ENCODE results near the gene NFIB. TPM values are rescaled to one million over a fixed set of nuclear protein-coding genes. Genes with fewer than 3 reads are reported as not detected.

The NFIB gene
- total RNA-seq, 2 donors from 2014 or later: 47.0 to 65.9 TPM

DNA sequence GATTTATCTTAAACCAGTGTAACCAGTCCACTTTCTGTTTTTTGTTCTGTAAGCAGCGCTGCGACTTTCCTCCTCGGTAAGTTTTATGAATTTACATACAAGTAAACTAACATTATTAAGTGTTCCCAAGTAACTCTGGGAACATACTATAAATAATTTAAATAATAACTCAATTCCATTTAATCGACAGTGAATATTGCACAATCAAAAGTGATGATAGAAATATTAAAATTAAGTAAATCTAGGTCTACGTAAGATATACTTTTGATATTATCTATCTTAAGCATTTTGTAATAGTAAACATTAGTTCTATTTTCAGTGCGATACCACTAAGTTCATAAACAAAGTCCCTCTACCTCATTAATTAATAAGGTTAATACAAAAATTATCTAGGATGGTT lies 7.8 kb downstream of the NFIB start:
- DNase-seq: no peak
- TF ChIP-seq, protein P1, sequence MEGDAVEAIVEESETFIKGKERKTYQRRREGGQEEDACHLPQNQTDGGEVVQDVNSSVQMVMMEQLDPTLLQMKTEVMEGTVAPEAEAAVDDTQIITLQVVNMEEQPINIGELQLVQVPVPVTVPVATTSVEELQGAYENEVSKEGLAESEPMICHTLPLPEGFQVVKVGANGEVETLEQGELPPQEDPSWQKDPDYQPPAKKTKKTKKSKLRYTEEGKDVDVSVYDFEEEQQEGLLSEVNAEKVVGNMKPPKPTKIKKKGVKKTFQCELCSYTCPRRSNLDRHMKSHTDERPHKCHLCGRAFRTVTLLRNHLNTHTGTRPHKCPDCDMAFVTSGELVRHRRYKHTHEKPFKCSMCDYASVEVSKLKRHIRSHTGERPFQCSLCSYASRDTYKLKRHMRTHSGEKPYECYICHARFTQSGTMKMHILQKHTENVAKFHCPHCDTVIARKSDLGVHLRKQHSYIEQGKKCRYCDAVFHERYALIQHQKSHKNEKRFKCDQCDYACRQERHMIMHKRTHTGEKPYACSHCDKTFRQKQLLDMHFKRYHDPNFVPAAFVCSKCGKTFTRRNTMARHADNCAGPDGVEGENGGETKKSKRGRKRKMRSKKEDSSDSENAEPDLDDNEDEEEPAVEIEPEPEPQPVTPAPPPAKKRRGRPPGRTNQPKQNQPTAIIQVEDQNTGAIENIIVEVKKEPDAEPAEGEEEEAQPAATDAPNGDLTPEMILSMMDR (IDR thresholded peaks at IDR 0.05): no peak
- TF ChIP-seq POLR2A (IDR thresholded peaks at IDR 0.05): no peak
- Histone ChIP-seq H3K9me3 (no peaks in the 10 kb centered on the region), H3K27ac (peak overlapping the region in 3 of 4 donors; percentile 80 to 100 (median 98)), H3K27me3 (no peaks in the 10 kb centered on the region), H3K36me3 (replicated peaks in 1 of 2; ENCODE audit: insufficient read depth in 1 of 2, low read depth in 2 of 2) (no peaks in the 10 kb centered on the region), H3K4me3 (no peak overlapping the region), H3K4me1 (peaks cover 76% of the 10 kb centered on the region)
- ATAC-seq: no peak
- 43 to 51% methylated on average over 6 of the region's 6 CpGs for WGBS, 2 donors
- intact Hi-C loops (cut with DNase I): no loop called here

DNA sequence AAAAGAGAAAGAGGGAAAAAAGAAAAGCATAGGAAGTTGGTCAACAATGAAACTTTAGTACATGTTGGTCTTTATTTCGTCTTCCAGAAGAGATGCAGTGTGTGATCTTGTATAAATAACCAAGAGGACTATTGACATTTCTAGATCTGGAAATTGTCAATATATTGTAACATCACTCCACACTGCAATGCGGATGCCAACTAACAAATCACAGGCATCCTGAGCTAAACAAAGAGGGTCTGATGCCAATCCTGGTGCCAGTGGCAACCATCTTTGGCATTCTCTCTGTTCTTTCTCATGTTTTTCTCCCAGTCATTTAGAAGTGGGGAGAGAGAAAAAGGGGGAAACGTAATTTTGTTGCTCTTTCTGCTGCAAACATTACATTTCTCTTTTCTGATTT lies 9.7 kb downstream of the NFIB start:
- H3K36me3 ChIP-seq (replicated peaks in 1 of 2; ENCODE audit: insufficient read depth in 1 of 2, low read depth in 2 of 2): no peaks in the 10 kb centered on the region
- no peak overlapping the region for H3K27ac ChIP-seq
- DNase-seq (no peak), ATAC-seq (no peak)
- H3K9me3 ChIP-seq: no peaks in the 10 kb centered on the region
- H3K4me1 ChIP-seq: peaks cover 91% of the 10 kb centered on the region
- 83 to 91% methylated on average over 3 of the region's 3 CpGs for WGBS, 2 donors
- TF ChIP-seq, protein P1 (IDR thresholded peaks at IDR 0.05): no peak
- no peak for TF ChIP-seq POLR2A (IDR thresholded peaks at IDR 0.05)
- H3K4me3 ChIP-seq: no peak overlapping the region
- intact Hi-C loops (cut with DNase I): no loop called here
- no peaks in the 10 kb centered on the region for H3K27me3 ChIP-seq

DNA sequence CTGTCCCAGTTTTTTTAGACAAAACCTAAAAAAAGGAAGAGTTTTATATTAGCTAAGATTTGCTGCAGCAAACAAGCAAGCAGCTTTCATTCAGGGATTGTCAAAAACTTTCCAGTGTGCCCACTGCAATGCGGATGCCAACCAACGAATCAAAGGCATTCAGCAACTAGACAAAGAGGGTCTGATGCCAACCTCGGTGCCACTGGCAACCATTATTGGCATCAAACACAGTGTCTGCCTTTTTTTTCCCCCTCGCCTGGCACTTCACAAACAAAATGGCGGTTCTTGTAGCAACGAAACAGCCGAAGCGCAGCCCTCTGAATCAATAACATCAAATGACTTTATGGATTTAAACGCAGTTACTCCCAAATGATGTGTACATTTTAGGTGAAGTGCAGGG lies 10.4 kb downstream of the NFIB start:
- Histone ChIP-seq H3K27me3 (no peaks in the 10 kb centered on the region), H3K27ac (no peak overlapping the region), H3K9me3 (no peaks in the 10 kb centered on the region), H3K4me1 (peaks cover 91% of the 10 kb centered on the region), H3K4me3 (no peak overlapping the region), H3K36me3 (replicated peaks in 1 of 2; ENCODE audit: insufficient read depth in 1 of 2, low read depth in 2 of 2) (no peaks in the 10 kb centered on the region)
- 88 to 90% methylated on average over 9 of the region's 9 CpGs for WGBS, 2 donors
- TF ChIP-seq, protein P1 (IDR thresholded peaks at IDR 0.05): no peak
- TF ChIP-seq POLR2A (IDR thresholded peaks at IDR 0.05): no peak
- DNase-seq (no peak), ATAC-seq (no peak)
- intact Hi-C loops (cut with DNase I): no loop called here

DNA sequence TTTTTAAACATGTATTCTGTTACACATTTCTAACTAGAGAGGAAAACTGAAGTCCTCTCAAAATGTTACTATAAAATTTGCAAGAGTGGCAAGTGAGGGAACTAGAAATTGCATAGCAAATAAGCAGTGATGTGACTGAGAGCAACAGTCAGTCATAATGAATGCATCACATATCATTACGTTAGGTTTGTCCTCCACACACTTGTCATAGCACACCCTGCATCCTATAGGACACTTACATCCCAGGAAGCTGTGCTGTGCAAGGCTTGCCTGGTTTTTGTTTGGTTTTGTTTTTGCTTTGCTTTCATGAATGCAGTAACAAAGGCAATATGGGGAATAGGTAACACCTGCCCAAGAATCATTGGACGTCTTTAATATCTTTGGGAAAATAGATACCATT lies 10.8 kb downstream of the NFIB start:
- no peaks in the 10 kb centered on the region for H3K9me3 ChIP-seq
- intact Hi-C loops (cut with DNase I): no loop called here
- H3K27ac ChIP-seq: peak overlapping the region in 2 of 4 donors; percentile 62 to 74
- no peak for DNase-seq
- 63 to 70% methylated on average over 2 of the region's 2 CpGs for WGBS, 2 donors
- H3K27me3 ChIP-seq: no peaks in the 10 kb centered on the region
- TF ChIP-seq POLR2A (IDR thresholded peaks at IDR 0.05): no peak
- TF ChIP-seq, protein P1 (IDR thresholded peaks at IDR 0.05): no peak
- H3K4me3 ChIP-seq: no peak overlapping the region
- no peaks in the 10 kb centered on the region for H3K36me3 ChIP-seq (replicated peaks in 1 of 2; ENCODE audit: insufficient read depth in 1 of 2, low read depth in 2 of 2)
- ATAC-seq: no peak
- peaks cover 91% of the 10 kb centered on the region for H3K4me1 ChIP-seq

DNA sequence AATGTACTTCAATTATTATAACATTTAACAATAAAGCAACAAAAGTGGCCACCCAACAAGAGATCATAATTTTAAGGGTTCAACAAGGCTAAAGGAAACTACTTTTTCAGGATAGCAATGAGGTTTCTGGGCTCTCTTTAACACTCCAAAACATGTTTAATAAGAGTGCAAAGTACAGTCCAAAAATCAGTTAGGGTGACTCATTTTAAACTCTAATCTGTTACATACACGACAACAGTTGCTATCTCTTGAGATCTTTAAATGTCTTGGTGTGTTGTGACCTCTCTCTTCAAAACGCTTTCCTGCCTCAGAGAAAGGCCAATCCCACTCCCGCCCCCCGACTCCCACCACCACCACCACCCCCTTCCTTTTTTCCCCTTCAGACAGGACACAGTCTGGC lies 11.5 kb downstream of the NFIB start:
- no peak for TF ChIP-seq POLR2A (IDR thresholded peaks at IDR 0.05)
- TF ChIP-seq, protein P1 (IDR thresholded peaks at IDR 0.05): no peak

More for the DNA sequence above, 11.5 kb downstream of the NFIB start:
- Histone ChIP-seq H3K9me3 (no peaks in the 10 kb centered on the region), H3K36me3 (replicated peaks in 1 of 2; ENCODE audit: insufficient read depth in 1 of 2, low read depth in 2 of 2) (no peaks in the 10 kb centered on the region), H3K27ac (peak overlapping the region in 3 of 4 donors; percentile 62 to 74 (median 71)), H3K4me1 (peaks cover 88% of the 10 kb centered on the region), H3K4me3 (no peak overlapping the region), H3K27me3 (no peaks in the 10 kb centered on the region)
- intact Hi-C loops (cut with DNase I): no loop called here
- WGBS, 2 donors: 14 to 16% methylated on average over 4 of the region's 4 CpGs
- DNase-seq: no peak
- ATAC-seq: no peak

Measured in body of pancreas (tissue), 4 donors.